GM23338 (cell line): ENCODE results near the gene PML. TPM values are rescaled to one million over a fixed set of nuclear protein-coding genes. Genes with fewer than 3 reads are reported as not detected.

Experiments
- ATAC-seq: fragments of 200-7000 bp; cut with Tn5 transposase; 3 replicates; pipeline ENCODE4 v1.9.1; 2020
- DNase-seq: peaks from one replicate; pipeline ENCODE4 v3.0.0-alpha.2; 2015; ENCODE audit warnings: low spot score
- H2AFZ ChIP-seq: fragments of 200-600 bp; sonication (generic); 2 replicates; pipeline ENCODE4 v1.8.0; 2016; ENCODE audit warnings: antibody characterized with exemption, mild to moderate bottlenecking, moderate library complexity
- H3F3A ChIP-seq: fragments of 200-600 bp; sonication (generic); replicated peaks from 2 replicates; pipeline ENCODE4 v1.8.0; 2017; ENCODE audit warnings: antibody characterized with exemption, mixed run types, low read depth
- H3K27ac ChIP-seq: fragments of 200-600 bp; sonication (generic); 2 replicates; pipeline ENCODE4 v1.6.1; 2016; ENCODE audit warnings: low read depth
- H3K27me3 ChIP-seq: fragments of 200-600 bp; sonication (generic); 2 replicates; pipeline ENCODE4 v1.8.0; 2016; ENCODE audit warnings: mild to moderate bottlenecking, mixed run types, moderate library complexity; ENCODE audit not compliant: insufficient read depth
- H3K36me3 ChIP-seq: fragments of 200-600 bp; sonication (generic); 2 replicates; pipeline ENCODE4 v1.8.0; 2016; ENCODE audit warnings: mild to moderate bottlenecking; ENCODE audit not compliant: insufficient read depth
- H3K4me1 ChIP-seq: fragments of 200-600 bp; sonication (generic); 2 replicates; pipeline ENCODE4 v1.8.0; 2016; ENCODE audit warnings: mild to moderate bottlenecking, moderate library complexity; ENCODE audit not compliant: insufficient read depth
- H3K4me2 ChIP-seq: fragments of 200-600 bp; sonication (generic); 2 replicates; pipeline ENCODE4 v1.7.1; 2017; ENCODE audit warnings: mixed run types
- H3K4me3 ChIP-seq: fragments of 200-600 bp; sonication (generic); 2 replicates; pipeline ENCODE4 v1.6.1; 2016; ENCODE audit warnings: mixed run types
- H3K79me2 ChIP-seq: fragments of 200-600 bp; sonication (generic); replicated peaks from 2 replicates; pipeline ENCODE4 v1.8.0; 2017; ENCODE audit warnings: mild to moderate bottlenecking; ENCODE audit not compliant: insufficient read depth
- H3K9me2 ChIP-seq: fragments of 200-600 bp; sonication (generic); 2 replicates; pipeline ENCODE4 v1.8.0; 2017; ENCODE audit not compliant: insufficient read depth
- H4K20me1 ChIP-seq: fragments of 200-600 bp; sonication (generic); replicated peaks from 2 replicates; pipeline ENCODE4 v1.8.0; 2017; ENCODE audit warnings: mild to moderate bottlenecking; ENCODE audit not compliant: insufficient read depth
- H3K27ac Mint-ChIP-seq: 2 replicates; pipeline ENCODE4 v1.8.0; 2020; ENCODE audit warnings: inconsistent platforms, mild to moderate bottlenecking, moderate library complexity, mixed read lengths
- H3K27me3 Mint-ChIP-seq: 3 replicates; pipeline ENCODE4 v1.8.0; 2022; ENCODE audit warnings: low read depth, mild to moderate bottlenecking, moderate library complexity, mixed read lengths, inconsistent platforms; ENCODE audit not compliant: insufficient read depth, poor library complexity
- H3K36me3 Mint-ChIP-seq: 3 replicates; pipeline ENCODE4 v1.8.0; 2021; ENCODE audit warnings: low read depth, mild to moderate bottlenecking, inconsistent platforms, moderate library complexity, mixed read lengths
- H3K4me1 Mint-ChIP-seq: 3 replicates; pipeline ENCODE4 v1.8.0; 2020; ENCODE audit warnings: mild to moderate bottlenecking, inconsistent platforms, mixed read lengths
- H3K4me3 Mint-ChIP-seq: 3 replicates; pipeline ENCODE4 v1.8.0; 2021; ENCODE audit warnings: moderate library complexity, mild to moderate bottlenecking, inconsistent platforms, mixed read lengths
- H3K9me3 Mint-ChIP-seq: 3 replicates; pipeline ENCODE4 v1.8.0; 2020; ENCODE audit warnings: moderate library complexity, mild to moderate bottlenecking, inconsistent platforms, mixed read lengths
- CREB1 ChIP-seq: fragments of 250-450 bp; sonication (Bioruptor Pico); IDR thresholded peaks from 2 replicates; pipeline ENCODE4 v1.5.0; 2020; ENCODE audit warnings: low read depth, mild to moderate bottlenecking, moderate library complexity
- CTCF ChIP-seq, 2 experiments: fragments of 200-600 bp in 1 of 2; sonication (generic) in 1 of 2; conservative IDR thresholded peaks; 2 replicates each; pipeline versions ENCODE4 v1.5.1 to v1.6.1; 2016 to 2017; ENCODE audit warnings: antibody characterized with exemption in 2 of 2, low read depth in 2 of 2, mild to moderate bottlenecking in 2 of 2, moderate library complexity in 1 of 2
- EZH2 ChIP-seq: fragments of 200-600 bp; sonication (generic); IDR thresholded peaks from one replicate; pipeline ENCODE4 v1.8.0; 2017; ENCODE audit warnings: antibody characterized with exemption, mild to moderate bottlenecking, low read depth; ENCODE audit not compliant: unreplicated experiment
- EZH2phosphoT487 ChIP-seq: fragments of 200-600 bp; sonication (generic); IDR thresholded peaks from one replicate; pipeline ENCODE4 v1.8.1; 2018; ENCODE audit warnings: antibody characterized with exemption; ENCODE audit not compliant: unreplicated experiment
- JUNB ChIP-seq: IDR thresholded peaks from one replicate; pipeline ENCODE4 v1.6.1; 2016; ENCODE audit warnings: antibody characterized with exemption; ENCODE audit not compliant: unreplicated experiment
- NANOG ChIP-seq: IDR thresholded peaks from 2 replicates; pipeline ENCODE4 v1.6.1; 2016; ENCODE audit warnings: antibody characterized with exemption, borderline replicate concordance
- STAT1 ChIP-seq: IDR thresholded peaks from one replicate; pipeline ENCODE4 v1.6.1; 2016; ENCODE audit warnings: antibody characterized with exemption; ENCODE audit not compliant: unreplicated experiment
- ZNF114 ChIP-seq: fragments of 250-450 bp; sonication (Bioruptor Pico); IDR thresholded peaks from 2 replicates; pipeline ENCODE4 v1.5.0; 2020; ENCODE audit warnings: mild to moderate bottlenecking, moderate library complexity
- ZNF331 ChIP-seq: fragments of 250-450 bp; sonication (Bioruptor Pico); IDR thresholded peaks from 2 replicates; pipeline ENCODE4 v1.5.0; 2020; ENCODE audit warnings: low read depth, mild to moderate bottlenecking, moderate library complexity
- ZNF462 ChIP-seq: fragments of 250-450 bp; sonication (Bioruptor Pico); IDR thresholded peaks from 2 replicates; pipeline ENCODE4 v1.5.0; 2020; ENCODE audit warnings: mild to moderate bottlenecking, moderate library complexity
- polyA plus RNA-seq: library from polyadenylated mRNA; unstranded; fragments of >200 nt; fragmentation: Nextera tagmentation; extraction: Ambion mirVana; gene quantifications from 2 replicates; pipeline ENCODE4 v1.2.1, GENCODE V29; 2016
- total RNA-seq: library from RNA; depleted of rRNA; stranded (reverse); fragments of >200 nt; shearing (Covaris generic); gene quantifications from 2 replicates; pipeline ENCODE4 v1.2.3, GENCODE V29; 2014
- TF ChIP-seq, protein P1 (sequence below): IDR thresholded peaks from 2 replicates; pipeline ENCODE4 v1.6.1; 2016; ENCODE audit warnings: antibody characterized with exemption

Gene PML
- total and polyA plus RNA-seq, 2 experiments from 2014 or later, result 19.0 to 73.1 TPM

DNA sequence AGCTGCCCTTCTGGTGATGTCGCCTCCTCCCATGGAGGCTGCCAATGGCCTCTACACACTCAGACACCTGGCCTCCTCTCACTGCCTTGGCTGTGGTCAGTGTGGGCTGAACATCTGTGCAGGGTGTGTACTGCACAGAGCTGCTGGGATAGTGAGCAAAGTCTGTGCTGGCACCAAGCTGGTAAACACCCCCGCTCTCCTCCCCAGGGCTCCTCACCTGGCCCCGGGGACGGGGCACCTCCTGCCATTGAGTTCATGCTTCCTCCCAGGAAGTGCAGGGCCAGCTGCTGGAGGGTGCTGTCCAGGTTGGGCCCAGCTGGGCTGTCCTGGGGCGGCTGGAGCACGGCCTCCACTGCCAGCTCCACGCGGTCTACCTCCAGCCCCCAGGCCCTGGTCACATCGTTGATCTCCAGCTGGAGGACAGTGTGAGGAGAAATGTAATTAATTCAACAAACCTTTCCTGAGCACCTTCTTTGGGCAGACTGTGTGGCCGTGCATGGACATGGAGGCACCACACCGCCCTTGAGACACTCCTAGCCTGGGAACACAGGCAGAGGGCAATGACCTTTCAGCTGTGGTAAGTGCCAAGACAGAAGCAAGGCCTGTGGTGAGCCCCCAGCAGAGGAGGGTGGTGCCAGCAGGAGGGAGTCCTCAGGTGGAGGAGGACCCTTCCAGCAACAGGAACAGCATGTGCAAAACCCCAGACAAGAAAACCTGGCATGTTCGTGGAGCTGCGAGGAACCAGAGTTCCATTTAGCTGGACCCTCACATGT, 9.2 kb upstream of the PML start (continued):
- TF ChIP-seq JUNB, result no peak
- TF ChIP-seq EZH2, result no peak
- TF ChIP-seq ZNF331 (CRISPR knock-in tag), result no peak

DNA sequence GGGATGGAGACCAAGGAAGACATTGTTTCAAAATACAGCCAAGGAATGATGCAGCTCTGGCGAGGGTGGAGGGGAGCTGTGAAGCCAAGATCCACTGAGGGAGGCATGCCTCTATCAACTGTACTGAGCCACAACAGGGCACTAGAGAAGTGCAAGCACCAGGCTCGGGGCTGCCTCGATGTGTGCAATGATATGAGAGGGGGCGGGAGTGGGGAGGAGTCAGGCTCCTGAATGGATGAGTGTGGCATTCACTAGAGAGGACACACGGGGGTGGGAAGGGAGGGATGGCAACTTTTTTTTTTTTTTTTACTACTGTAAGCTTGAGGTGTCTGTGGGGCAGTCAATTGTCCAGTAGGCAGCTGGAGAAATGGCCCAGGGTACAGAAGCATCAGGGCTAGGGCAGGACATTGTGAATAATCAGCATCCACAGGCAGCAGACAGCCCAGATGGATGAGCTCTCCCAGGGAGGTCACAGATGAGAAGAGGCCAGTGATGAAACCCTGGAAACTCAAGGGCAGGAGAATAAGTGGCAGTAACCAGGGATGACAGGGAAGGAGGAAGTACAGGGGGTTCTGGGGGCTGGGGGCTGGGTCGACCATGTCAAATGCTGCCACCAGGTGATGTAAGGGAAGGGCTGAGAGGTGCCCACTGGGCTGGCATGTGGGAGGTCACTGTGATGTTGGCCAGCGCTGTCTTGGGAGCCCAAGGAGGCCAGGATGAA, 8.3 kb upstream of the PML start:
- Histone ChIP-seq H4K20me1 (no peaks in the 10 kb centered on the region), H3K79me2 (no peaks in the 10 kb centered on the region), H3K4me3 (no peak overlapping the region), H3K9me2 (no peaks in the 10 kb centered on the region), H2AFZ (no peak overlapping the region), H3F3A (no peaks in the 10 kb centered on the region), H3K4me2 (no peak overlapping the region), H3K27me3 (no peaks in the 10 kb centered on the region), H3K36me3 (no peaks in the 10 kb centered on the region), H3K27ac (no peak overlapping the region), H3K4me1 (no peaks in the 10 kb centered on the region; the same call in 1 of the 2 replicates)
- Mint-ChIP-seq H3K36me3 (no peaks in the 10 kb centered on the region; the same call in 2 of the 3 replicates), H3K4me1 (no peaks in the 10 kb centered on the region; the same call in 2 of the 3 replicates), H3K27me3 (peaks cover 12% of the 10 kb centered on the region), H3K27ac (no peak overlapping the region), H3K4me3 (no peak overlapping the region), H3K9me3 (no peaks in the 10 kb centered on the region)
- DNase-seq (no peak), ATAC-seq (peak; percentile 42)
- no peak for TF ChIP-seq STAT1
- TF ChIP-seq CREB1 (CRISPR knock-in tag), result no peak
- no peak for TF ChIP-seq ZNF462 (CRISPR knock-in tag)
- TF ChIP-seq, protein P1, sequence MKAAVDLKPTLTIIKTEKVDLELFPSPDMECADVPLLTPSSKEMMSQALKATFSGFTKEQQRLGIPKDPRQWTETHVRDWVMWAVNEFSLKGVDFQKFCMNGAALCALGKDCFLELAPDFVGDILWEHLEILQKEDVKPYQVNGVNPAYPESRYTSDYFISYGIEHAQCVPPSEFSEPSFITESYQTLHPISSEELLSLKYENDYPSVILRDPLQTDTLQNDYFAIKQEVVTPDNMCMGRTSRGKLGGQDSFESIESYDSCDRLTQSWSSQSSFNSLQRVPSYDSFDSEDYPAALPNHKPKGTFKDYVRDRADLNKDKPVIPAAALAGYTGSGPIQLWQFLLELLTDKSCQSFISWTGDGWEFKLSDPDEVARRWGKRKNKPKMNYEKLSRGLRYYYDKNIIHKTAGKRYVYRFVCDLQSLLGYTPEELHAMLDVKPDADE, result no peak
- no peak for TF ChIP-seq EZH2
- no peak for TF ChIP-seq EZH2phosphoT487
- TF ChIP-seq CTCF (conservative IDR thresholded peaks at IDR 0.05; ENCODE audit: low read depth in 2 of 2), result no peak
- no peak for TF ChIP-seq NANOG
- no peak for TF ChIP-seq JUNB
- TF ChIP-seq ZNF114 (CRISPR knock-in tag), result no peak
